Activated CD8-positive, alpha-beta memory T cell treated with anti-CD3 and anti-CD28 coated beads for 4 hours (primary cell): ENCODE data around the gene CAMTA1.
"Not testable (repeated sequence)": the region's sequence is repeated elsewhere in the genome, so short reads cannot be mapped to it uniquely, and the experiment has no call there.

Source experiments
- DNase-seq, 2 donors: peaks; one replicate each; pipeline ENCODE4 v3.0.0-alpha.2; 2020; ENCODE audit warnings: low read depth in 2 of 2

CAMTA1 gene

GRCh38 chr1:7302873-7303272 lies 517.6 kb downstream of the CAMTA1 start:
- no peak for DNase-seq

DNA sequence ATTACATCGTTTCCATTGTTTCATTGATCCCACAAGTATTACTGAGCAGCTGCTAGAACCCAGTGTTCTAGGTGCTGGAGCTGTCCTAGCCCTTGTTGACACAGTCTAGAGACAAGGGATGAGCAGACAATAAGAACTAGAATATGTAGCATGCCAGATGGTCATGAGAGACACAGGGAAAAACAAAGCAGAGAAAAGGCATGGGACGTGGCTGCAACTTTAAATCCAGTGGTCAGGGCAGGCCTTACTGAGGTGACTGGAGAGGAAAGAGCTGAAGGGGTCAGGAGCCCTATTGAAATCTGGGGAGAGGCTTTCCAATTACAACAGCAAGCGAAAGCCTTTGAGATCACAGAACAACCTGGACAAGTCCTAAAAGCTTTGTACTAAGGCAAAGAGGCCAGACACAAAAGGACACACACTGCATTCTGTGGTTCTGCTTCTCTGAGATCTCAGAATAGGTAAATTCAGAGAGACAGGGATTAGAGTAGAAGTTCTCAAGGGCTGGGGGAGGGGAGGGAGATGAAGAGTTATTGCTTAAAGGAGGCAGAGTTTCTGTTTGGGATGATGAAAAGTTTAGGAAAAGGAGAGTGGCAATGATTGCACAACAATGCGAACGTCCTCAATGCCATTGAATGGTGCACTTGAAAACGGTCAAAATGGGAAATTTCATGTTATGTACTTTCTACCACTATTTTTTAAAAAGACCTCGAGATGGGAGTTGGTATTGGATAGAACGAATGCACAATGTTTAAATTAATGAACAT lies 518.5 kb downstream of the CAMTA1 start:
- DNase-seq = no peak

DNA sequence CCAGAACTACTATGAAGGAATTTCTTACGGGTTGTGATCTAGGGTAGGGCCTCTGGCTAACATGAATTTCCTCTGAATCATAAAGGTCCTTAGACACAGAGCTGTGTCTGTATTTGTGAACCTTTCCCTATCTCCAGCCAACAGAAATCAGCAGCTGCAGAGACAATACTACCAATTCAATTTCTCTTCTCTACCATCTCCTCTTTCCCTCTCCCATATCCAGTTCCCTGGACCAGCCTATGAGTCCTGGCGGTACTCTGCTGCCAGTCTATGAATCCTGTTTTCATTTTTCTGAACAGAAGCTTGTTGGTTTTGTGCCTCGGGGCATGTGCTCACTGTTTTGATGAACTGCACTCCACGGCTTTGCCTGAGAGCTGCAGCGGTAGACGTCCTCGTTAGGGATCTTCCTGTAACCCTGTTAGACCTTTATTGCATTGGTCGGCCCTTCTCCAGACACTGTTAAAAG lies 527.9 kb downstream of the CAMTA1 start:
- no peak for DNase-seq

GRCh38 chr1:7313826-7314225 lies 528.6 kb downstream of the CAMTA1 start:
- DNase-seq = no peak

DNA sequence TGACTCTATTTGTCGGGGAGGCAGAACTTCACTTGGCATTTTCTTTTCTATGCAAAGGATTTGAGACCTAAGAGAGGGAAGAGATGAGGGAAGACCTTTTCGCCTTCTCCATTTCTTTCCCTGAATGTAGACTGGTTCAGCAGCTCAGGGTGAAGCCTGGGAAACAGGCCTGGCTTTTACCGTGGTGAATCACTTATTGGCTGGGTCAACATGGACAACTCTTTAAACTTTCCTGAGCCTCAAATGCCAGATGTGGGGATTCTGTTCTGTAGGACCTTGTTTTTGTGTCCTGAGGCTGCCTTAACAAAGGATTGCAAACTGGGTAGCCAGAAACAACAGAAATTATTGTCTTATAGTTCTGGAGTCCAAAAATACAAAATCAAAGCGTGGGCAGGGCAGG lies 530.1 kb downstream of the CAMTA1 start:
- no peak for DNase-seq

DNA sequence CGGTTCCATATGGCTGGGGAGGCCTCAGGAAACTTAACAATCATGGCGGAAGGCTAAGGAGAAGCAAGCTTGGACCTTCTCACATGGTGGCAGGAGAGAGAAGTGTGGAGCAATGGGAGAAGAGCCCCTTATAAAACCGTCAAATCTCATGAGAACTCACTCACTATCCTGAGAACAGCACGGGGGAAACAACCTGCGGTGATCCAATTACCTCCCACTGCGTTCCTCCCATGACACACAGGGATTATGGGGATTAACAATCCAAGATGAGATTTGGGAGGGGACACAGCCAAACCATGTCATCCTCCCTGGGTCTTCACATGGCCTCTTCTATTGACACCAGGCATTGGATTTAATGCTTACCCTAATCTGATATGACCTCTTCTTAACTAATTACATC lies 530.7 kb downstream of the CAMTA1 start:
- no peak for DNase-seq

DNA sequence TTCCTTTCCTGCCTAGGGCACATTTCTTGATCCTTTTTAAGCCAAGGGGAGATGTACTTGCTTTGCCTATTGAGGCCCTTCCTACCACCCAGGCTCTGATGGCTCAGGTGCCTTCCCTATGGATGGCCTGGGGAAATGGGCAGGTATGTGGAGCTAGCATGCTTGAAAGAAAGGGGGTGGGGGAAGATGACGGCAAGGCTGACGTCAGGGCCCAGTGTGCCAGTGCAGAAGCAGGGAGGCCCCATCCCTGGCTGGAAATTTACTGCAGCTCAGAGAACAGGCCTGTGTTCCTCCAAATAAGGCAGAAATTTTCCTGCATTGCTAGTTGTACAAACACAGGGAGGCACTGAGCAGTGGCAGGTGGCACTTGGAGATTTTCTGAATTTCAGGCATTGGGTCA lies 532.6 kb downstream of the CAMTA1 start:
- DNase-seq = no peak

DNA sequence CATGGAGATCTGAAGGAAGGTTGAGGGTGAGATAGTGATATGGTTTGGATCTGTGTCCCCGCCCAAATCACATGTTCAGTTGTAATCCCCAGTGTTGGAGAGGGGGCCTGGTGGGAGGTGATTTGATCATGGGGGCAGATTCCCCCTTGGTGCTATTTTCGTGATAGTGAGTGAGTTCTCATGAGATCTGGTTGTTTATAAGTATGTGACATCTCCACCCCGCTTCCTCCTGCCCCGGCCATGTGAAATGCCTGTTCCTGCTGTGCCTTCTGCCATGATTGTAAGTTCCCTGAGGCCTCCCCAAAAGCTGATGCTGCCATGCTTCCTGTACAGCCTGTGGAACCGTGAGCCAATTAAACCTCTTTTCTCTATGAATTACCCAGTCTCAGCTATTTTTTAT lies 533.9 kb downstream of the CAMTA1 start:
- DNase-seq = no peak

GRCh38 chr1:7320661-7321060 lies 535.4 kb downstream of the CAMTA1 start:
- no peak for DNase-seq

DNA sequence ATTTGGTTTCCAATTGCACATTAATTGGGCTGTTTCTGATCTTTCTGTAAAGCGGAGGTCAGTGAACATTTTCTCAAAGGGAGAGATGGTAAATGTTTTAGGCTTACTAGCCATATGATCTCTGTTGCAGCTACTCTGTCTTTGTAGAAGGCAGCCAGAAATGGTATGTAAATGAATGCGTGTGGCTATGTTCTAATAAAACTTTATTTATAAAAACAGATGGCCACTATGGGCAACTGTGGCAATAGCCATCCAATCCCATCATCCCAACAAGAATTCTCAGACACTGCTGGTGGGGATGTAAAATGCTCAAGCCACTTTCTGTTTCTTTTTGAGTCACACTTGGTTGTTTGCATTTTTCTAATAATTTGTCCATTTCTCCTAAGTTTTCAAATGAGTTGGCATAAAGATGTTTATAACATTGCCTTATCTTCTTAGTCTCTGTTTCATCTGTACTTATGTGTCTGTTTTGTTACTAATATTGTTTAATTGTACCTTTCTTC lies 537.1 kb downstream of the CAMTA1 start:
- DNase-seq = no peak

- no peak for DNase-seq
Measured at GRCh38 chr1:7322912-7323311, 537.7 kb downstream of the CAMTA1 start.

- DNase-seq = no peak
Measured at GRCh38 chr1:7325254-7325653, 540.0 kb downstream of the CAMTA1 start.

DNA sequence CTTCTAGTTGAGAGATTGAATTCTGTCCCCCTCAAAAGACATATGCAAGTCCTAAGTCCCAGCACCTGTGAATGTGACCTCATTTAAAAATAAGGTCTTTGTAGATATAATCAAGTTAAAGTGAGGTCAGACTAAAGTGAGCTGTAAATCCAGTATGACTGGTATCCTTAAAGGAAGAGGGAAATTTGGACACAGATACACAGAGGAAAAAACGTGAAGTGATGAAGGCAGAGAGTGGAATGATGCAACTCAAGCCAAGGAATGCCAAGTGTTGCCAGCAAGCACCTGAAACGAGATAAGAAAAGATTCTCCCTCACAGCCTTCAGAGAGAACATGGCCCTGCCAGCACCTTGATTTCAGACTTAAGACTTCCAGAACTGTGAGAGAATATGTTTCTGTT lies 541.1 kb downstream of the CAMTA1 start:
- no peak for DNase-seq

DNA sequence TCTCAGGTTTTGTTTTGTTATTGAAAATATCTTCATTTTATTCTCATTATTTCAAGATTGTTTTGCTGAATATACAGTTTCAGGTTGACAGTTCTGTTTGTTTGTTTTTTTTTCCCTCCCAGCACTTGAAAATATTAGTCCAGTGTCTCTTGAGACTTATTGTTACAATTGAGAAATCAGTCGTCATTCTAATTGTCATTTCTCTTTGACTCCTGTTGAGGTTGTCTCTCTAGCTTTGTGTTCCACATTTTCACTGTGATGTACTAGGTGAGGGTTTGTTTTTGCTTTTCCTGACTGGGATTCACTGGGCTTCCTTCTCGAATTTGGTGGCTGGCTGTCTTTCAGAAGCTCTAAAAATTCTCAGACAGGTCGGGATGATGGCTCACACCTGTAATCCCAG lies 542.6 kb downstream of the CAMTA1 start:
- DNase-seq = no peak

GRCh38 chr1:7329868-7330615 lies 544.8 kb downstream of the CAMTA1 start:
- DNase-seq = no peak

- not testable (repeated sequence) for DNase-seq
Measured at GRCh38 chr1:7330726-7331125, 545.5 kb downstream of the CAMTA1 start.

DNA sequence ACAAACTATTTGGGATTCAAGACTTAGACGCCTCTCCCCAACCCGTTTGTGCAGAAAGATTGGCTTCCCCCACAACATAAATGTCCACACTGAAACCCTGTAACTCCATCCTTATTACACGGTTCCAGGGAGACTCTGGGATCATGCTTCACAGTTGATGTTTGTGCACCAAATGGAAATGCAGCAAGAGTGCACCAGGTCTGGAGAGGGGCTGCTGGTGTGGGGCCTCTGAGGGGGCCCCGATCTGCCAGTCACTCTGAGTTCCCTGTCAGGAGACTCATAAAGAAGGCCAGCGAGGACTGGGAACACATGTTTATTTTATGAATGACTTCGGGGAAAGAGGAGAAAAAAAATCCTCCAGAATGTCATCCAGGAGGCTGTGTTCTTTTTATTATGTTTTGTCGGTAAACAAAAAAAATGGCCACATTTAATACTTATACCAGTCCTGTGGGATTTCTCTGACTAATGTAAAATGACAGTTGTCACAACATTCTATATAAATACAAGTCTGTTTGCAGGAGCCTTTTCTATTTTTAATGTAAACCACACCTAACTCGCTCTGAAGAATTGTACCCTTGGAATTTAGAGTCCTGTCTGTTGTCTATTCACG lies 546.8 kb downstream of the CAMTA1 start:
- no peak for DNase-seq

DNA sequence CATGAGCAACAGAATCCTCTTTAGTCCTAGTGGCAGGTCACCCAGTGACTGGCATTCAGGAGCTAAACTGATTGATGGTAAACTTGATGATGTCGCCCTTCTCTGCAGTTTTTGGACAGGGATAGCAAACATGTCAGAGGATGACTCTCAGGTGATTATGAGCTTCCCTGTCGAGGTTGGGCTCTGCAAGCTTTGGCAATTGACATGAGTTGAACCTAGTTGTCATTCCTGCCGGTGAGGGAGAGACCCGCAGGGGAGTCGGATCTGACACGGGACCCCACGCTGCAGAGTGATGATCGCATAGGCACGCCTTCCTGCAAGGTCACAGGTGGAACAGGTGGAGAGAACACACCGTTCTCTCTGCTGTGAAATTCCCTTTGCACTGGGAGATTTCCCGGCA lies 547.8 kb downstream of the CAMTA1 start:
- no peak for DNase-seq

DNA sequence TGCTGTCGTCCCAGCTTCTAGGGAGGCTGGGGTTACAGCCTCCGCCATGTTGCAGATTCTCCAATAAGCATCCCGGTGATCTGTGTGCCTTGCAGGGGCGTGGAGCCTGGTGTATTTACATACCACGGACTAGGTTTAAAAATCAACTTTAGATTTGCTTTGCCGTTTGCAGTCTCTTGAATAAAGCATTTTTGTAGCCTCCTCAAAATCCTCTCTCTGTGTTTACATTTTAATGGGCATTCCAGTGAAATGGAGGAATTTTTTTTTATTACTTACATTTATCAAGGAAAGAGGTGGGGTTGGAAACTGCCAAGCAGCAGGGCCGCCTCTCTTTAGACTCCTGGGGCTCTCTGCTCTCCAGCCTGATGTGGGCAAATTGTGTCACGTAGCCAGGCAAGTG lies 548.4 kb downstream of the CAMTA1 start:
- DNase-seq = no peak

DNA sequence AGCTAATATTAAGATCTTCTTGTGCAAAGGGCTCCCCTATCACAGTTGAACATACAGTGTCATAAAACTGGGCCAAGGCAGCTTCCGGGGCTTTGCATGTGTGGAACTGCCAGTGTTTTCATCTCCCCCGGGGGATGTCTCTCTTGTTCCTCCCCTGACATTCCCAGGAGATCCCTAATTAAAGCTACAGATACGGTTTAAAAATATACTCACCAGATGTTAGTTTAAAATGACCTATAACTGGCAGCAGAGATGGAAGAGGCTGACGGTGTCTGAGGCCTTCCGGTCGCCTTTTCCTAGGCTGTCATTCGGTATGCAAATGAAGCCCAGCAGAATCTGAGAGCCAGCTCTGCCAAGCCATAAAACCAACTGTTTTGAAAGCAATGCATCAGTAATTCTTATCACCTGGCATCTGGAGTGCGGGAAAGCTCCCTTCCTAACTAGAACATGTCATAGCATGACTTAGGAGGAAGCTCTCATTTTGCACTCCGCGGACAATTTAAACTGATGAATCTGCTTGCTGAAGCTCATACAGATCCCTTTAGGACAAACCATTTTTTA lies 549.3 kb downstream of the CAMTA1 start:
- DNase-seq = no peak

DNA sequence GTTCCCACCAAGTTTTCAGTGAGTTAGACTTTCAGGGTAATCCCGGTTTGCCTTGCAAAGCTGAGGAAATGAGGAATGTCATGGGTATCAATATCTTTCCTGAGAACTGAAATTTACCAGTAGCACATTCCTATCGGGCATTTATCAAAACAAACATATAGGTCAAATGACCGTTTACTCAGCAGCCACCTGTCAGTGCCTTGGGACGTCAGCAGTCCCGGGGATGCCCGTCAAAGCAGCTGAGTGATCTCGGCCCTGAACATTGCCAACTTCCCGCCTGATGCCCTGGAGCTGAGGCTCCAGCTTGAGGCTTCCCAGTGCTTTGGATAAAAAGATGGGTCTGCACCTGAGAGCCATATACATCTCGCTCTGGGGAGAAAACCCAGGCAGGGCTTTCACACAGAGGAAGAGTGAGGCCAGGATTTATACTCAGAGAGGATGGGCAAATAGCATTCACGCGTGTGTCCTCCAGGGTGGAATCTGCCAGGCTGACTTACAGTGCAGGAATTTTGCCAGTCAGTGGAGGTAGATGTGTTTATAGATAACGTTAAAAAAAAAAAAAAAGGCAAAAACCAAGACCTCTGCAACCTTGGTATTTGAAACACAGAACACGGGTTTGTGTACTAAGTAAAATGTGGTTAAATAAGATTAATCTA lies 550.1 kb downstream of the CAMTA1 start:
- no peak for DNase-seq

DNA sequence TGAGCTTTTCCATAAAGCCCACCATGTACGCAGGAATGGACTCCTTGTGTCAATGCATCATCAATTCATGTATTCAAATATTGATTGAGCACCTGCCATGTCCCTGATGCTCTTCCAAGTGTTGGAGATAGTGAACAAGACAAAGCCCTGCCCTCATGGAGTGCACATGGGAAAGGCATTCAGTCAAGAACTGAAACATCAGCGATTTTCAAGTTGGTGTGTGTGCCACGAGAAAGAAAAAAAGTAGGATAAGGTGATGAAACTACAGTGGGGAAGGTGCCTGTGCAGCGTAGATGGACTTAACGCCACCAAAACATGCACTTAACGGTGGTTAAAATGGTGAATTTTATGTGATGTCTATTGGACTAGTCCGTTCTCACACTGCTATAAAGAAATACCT lies 553.2 kb downstream of the CAMTA1 start:
- DNase-seq = no peak
